Stimulated activated CD8-positive, alpha-beta memory T cell treated with anti-CD3 and anti-CD28 coated beads, Interleukin-12 subunit alpha, Interleukin-12 subunit beta, amount 100 ng/mL, for 4 hours (primary cell): ENCODE data around the gene POTEB3.
"Not testable (repeated sequence)": the region's sequence is repeated elsewhere in the genome, so short reads cannot be mapped to it uniquely, and the experiment has no call there.

Experiments used
- DNase-seq: peaks from one replicate; pipeline ENCODE4 v3.0.0-alpha.2; 2020; ENCODE audit warnings: low read depth

The POTEB3 gene

DNA sequence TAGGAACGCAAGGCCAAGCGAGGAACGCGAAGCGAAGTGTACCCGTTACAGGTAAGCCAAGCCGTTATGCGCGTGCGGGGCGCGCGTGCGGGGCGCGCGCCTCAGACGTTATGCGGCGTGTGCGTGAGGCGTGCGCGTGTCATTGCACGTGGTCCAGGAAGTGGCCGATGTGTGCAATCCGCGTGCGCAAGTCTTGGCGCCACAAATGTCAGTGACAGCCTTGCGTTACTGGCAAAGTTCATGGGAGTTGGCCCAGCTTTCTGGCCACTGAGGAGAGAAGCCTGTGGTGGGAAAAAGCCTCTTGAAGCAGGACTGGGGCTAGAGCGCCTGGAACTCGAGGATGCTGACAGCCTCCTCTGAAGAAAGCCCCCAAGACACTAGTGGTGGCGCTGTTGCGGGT is at the start of gene POTEB3:
POTEB3 (minus strand) TSS at position 101 of the 400 bp plus-strand sequence. CDS start 488 bp downstream, outside the sequence.
- DNase-seq = not testable (repeated sequence)

DNA sequence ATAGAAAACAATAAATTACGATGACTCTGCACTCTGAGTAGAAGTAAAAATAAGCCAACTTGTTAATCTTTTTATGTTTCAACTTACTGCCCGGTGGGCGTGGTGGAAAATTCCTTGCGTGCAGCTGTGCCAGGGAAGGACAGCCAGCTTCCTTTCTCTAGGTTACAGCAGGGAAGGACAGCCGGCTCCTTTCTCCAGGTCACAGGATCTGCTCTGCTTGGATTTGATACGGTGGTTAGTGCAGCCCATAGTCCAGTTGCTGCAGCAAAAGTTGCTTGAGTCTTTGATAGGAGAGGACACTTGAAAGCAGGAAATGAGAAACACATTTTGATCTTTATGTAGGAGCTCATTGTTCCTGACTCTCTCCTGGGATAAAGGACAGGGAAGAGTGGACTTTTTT is 13.4 kb upstream of the POTEB3 start:
- not testable (repeated sequence) for DNase-seq

DNA sequence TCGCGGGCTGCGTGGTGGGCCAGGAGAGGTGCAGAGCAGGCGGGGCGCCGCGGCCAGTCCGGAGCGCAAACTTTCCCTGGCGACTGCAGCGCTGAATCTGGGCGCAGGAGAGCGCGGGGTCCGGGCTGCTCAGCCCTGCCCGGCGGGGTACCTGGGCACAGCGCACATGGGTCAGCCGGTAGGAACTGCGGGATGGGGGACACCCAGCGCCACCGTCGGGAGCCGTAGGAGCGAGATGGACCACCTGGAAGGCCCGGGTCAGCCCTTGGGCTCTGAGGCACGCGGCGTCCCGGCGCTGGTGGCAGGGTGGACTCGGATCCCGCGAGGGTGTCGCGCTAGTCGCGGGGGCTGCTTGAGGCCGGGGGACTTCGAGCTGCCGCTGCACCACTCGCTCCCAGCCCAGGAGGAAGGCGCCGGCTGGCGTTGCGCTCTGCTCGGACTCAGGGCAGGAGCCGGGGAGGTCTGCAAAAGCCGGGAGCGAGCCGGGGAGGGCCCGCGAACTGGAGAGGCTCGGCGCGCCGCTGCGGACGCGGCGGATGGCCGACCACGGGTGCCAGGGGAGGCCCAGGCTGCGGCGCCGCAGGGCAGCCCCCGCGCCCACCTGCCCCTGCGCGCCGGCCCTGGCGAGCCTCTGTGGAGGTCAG is 11.7 kb upstream of the POTEB3 start:
- not testable (repeated sequence) for DNase-seq

DNA sequence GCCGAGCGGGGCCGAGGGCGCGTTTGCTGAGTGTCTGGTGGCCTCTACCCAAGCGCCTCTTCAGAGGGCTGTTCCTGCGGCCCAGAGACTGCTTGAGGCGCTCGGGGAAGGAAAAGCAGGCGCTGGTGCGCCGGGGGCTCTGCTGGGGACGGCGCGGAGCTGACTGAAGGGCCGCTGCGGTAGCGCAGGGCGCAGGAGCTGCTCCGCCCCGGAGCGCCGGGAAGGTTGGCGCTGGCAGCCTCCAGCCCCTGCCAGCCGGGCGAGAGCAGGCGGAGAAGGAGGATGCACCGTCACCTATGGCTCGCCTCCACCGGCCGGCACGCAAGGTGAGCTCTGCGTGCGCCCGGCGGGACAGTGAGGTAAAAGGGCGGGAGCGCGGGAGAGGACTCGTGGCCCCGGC is 11.2 kb upstream of the POTEB3 start:
- DNase-seq = not testable (repeated sequence)

DNA sequence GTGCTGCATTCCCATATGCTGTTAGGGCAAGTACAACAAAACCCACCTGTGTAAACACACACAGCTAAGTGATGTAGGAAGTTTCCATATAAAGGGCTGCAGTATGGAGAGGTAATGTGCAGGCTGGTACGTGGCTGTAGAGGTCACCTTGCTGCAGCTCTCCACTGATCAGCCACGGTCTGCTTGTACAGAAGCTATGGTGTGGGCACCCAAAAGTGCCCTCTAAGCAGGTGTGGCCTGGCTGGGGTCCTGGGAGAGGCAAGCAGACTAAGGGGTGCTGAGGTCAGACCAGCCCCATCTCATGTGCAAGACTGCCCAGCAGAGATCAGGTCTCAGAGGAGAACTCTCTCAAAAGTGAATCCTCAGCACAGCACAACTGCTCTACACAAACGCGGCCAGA is 32.9 kb downstream of the POTEB3 start:
- DNase-seq = not testable (repeated sequence)

DNA sequence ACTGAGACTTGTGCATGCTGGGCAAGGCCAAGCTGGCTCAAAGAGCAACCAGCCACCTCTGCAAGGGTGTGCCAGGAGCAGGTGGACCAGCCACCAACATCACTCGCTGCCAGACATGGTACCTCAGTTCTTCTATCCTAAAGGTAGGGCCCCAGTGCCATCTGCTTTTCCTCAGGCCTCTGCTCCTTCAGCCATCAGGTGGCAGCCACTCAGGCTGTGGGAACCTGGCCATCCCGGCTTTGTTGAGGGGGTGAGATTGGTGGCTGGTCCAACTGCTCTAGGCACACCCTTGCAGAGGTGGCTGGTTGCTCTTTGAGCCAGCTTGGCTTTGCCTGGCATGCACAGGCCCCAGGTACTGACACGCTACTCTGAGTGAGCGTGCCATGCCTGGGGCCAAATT is 38.8 kb downstream of the POTEB3 start:
- DNase-seq = not testable (repeated sequence)

DNA sequence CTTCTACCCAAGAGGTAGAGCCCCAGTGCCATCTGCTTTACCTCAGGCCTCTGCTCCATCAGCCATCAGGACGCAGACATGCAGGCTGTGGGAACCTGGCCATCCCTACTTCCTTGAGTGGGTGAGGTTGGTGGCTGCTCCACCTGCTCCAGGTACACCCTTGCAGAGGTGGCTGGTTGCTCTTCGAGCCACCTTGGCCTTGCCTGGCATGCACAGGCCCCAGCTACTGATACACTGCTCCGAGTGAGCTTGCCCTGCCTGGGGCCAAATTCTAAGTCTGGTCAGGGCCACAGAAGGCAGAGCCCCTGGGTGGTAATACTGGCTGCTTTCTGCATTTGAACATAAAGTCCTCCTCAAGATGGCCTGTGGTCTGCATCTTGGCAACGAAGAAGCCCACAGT is 41.2 kb downstream of the POTEB3 start:
- not testable (repeated sequence) for DNase-seq

DNA sequence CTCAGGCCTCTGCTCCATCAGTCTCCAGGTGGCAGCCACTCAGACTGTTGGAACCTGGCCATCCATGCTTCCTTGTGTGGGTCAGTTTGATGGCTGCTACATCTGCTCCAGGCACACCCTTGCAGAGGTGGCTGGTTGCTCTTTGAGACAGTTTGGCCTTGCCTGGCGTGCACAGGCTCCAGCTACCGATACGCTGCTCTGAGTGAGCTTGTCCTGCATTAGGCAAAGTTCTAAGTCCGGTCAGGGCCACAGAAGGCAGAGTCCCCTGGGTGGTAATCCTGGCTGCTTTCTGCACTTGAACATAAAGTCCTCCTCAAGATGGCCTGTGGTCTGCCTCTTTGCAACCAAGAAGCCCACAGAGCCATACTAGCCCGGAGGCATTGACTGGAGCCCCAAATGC is 41.8 kb downstream of the POTEB3 start:
- DNase-seq = not testable (repeated sequence)

DNA sequence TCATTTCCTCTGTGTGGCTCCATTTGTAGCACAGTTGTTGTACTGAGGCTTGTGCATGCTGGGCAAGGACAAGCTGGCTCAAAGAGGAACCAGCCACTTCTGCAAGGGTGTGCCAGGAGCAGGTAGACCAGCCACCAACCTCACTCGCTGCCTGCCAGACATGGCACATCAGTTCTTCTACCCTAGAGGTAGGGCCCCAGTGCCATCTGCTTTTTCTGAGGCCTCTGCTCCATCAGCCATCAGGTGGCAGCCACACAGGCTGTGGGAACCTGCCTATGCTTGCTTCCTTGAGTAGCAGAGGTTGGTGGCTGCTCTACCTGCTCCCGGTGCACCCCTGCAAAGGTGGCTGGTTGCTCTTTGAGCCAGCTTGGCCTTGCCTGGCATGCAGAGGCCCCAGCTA is 42.6 kb downstream of the POTEB3 start:
- DNase-seq = not testable (repeated sequence)

DNA sequence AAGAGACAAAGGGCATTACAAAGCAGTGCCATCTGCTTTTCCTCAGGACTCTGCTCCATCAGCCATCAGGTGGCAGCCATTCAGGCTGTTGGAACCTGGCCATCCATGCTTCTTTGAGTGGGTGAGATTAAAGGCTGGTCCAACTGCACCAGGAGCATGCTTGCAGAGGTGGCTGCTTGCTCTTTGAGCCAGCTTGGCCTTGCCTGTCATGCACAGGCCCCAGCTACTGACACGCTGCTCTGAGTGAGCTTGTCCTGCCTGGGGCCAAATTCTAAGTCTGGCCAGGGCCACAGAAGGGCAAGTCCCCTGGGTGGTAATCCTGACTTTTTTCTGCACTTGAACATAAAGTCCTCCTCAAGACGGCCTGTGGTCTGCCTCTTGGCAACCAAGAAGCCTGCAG is 43.1 kb downstream of the POTEB3 start:
- DNase-seq = not testable (repeated sequence)

DNA sequence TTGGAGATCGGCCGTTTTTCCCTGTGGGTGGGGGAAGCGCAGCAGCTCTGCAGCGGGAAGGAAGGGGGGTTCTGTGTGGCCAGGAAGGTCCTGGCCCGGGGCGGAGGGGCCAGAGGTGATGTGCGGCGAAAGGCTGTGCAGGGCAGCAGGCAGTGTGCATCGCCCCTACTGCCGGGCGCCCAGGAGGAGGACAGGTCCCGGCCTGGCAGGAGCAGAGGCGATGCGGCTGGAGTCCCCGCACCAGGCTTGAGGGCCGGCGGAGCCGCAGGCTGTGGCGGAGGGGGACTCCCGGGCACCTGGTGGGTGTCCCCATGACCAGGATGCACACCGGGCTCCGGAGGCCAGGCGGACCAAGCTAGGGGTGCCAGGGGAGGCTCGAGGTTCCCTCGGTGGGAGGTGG is 54.3 kb downstream of the POTEB3 start:
- not testable (repeated sequence) for DNase-seq

DNA sequence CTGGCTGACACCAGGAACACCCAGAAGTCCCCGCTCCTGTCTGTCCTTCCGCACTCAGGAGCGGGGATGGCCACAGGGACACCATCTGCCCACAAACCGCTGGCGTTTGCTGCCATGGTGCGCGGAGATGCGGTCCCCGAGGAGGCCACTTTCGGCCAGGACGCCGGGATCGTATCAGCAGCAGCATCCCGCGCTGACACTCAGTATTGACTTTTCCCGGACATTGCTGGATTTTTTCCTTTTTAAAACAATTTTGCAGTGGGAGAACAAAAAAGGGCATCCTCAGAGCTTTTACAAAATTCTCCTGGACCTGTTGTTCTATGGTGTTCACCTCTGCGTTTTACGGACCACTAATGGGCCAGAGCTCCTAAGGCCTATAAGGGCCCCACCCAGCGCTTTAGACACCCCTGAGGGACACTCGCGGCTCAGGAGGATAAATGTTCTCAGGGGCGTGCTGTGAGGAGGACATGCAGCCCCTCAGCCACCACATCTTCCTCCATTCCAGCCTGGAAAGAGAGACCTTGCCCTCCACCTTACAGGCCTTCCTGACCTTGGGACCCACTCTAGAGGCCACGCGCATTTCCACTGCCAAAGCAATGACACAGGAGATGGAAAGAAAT is 56.3 kb downstream of the POTEB3 start:
- DNase-seq = not testable (repeated sequence)

DNA sequence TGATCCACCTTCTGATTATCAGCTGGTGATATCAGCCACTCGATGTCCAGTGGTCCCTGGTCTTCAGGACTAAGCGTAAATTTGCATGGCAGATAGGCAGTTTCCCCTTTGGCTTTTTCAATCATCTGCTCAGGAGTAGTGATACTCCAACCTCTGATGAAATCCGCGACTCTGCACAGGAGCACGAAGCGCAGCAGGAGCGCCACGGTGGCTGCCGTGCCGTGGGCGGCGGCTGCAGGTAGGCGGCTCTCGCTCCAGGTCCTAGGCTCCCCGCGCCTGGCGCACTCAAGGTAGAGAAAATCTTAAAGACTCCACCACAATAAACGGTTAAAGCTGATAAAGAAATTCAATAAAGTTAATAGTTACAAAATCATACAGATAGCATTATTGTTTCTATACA is 66.6 kb downstream of the POTEB3 start:
- not testable (repeated sequence) for DNase-seq

DNA sequence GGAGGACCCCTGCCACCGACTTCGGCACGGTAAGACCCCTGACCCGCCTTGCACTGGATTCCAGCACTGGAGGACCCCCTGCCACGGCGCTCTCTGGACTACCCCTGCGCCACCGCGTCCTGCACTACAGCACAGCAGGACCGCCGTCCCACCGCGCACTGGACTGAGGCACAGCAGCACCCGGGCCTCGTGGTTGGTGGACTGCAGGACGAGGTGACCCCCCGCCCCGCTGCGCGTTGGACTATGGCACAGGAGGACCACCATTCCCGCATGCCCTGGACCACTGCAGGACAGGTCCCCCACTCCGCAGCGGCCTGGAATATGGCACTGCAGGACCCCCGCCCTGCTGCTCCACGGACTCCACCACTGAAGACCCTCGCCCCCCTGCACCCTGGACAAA is 71.1 kb downstream of the POTEB3 start:
- not testable (repeated sequence) for DNase-seq

DNA sequence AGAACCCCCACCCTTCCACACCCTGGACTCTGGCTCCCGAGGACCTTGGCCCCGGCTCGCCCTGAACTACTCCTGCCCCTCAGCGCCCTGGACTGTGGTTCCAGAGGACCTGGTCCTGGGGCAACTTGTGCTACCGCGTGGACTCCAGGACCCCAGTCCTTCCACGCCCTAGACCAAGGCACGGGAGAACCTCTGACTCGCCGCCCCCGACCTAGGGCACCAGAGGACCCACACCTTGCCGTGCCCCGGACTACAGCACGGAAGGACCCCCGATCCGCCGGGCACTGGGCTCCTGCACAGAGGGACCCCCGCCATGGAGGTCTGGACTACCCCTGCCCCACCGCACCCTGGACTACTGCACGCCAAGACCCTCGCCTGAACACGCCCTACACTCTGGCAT is 71.7 kb downstream of the POTEB3 start:
- DNase-seq = not testable (repeated sequence)
